ENCODE measurements around the gene PRR16. TPM values are rescaled to one million over a fixed set of nuclear protein-coding genes. Genes with fewer than 3 reads are reported as not detected.

PRR16 gene
- total RNA-seq, 1 donor from 2014 or later = 0.23 TPM

DNA sequence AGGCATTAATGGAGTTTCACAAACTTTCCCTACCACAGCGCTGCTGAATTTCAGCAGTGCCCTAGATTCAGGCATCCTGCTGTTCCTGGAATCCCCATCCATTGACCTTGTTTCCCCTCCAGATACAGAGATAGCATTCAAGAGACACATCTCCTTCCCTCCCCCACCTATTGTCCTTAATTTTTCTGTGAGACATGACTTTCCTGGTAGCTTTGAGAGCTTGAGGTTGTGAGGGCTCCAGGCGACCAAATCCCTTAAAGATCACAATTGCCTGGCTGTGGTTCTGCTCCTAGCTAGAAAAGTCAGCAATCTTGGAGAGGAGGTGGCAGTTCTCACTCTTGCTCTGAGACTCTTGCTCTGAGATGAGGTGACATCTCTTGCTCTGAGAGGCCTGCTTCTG lies 48.0 kb downstream of the PRR16 start:
- H3K4me3 ChIP-seq (ENCODE audit: low read depth, low read length) = no peak overlapping the region
- no peak for TF ChIP-seq CTCF (conservative IDR thresholded peaks at IDR 0.05; ENCODE audit: low read depth, low read length)
- no peak for DNase-seq (ENCODE audit: low read depth)

- no peak overlapping the region for H3K4me3 ChIP-seq (ENCODE audit: low read depth, low read length)
- DNase-seq (ENCODE audit: low read depth) = no peak
- TF ChIP-seq CTCF (conservative IDR thresholded peaks at IDR 0.05; ENCODE audit: low read depth, low read length) = no peak
These were observed 48.9 kb downstream of the PRR16 start for GRCh38 chr5:120512791-120513650.

DNA sequence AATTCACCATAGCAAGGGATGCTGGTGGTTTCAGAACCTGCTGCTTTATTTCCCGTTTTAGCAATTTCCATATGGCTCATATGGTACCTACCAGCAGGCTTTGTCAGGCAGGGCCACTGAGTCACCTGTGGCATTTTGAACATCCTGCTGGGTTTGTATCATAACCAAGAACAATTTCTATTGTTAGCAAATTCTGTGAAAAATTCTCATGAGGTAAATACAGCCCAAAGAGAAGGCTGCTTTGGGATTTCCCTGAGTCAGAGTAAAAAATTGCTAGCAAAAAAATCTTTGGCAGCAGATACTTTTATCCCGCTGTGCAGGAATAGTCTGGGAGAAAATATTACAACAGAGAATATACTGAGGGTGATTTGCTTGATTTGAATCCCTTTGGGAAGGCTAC lies 52.7 kb downstream of the PRR16 start:
- no peak overlapping the region for H3K4me3 ChIP-seq (ENCODE audit: low read depth, low read length)
- TF ChIP-seq CTCF (conservative IDR thresholded peaks at IDR 0.05; ENCODE audit: low read depth, low read length) = no peak
- no peak for DNase-seq (ENCODE audit: low read depth)

- TF ChIP-seq CTCF (conservative IDR thresholded peaks at IDR 0.05; ENCODE audit: low read depth, low read length) = no peak
- DNase-seq (ENCODE audit: low read depth) = no peak
- H3K4me3 ChIP-seq (ENCODE audit: low read depth, low read length) = no peak overlapping the region
These were observed 53.6 kb downstream of the PRR16 start for GRCh38 chr5:120517607-120518252.

GRCh38 chr5:120518581-120518980 lies 54.5 kb downstream of the PRR16 start:
- H3K4me3 ChIP-seq (ENCODE audit: low read depth, low read length) = no peak overlapping the region
- TF ChIP-seq CTCF (conservative IDR thresholded peaks at IDR 0.05; ENCODE audit: low read depth, low read length) = no peak
- no peak for DNase-seq (ENCODE audit: low read depth)

DNA sequence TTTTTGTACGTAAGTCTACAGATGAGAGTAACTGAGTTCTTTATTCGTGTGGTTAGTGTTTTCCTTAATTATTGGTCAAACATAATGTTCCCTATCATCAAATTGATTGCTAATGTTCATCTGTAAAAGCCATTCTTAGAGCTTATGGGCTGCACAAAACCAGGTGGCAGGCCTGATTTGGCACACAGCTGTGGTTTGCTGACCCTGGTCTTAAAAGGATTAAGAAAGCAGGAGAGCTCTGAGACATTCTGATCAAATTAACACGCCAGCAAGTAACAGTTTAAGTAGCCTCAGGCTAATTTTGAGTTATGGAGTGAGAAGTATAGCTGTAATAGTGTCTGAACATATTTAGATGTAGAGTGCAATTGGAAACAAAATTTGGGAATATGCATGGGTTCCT lies 63.2 kb downstream of the PRR16 start:
- TF ChIP-seq CTCF (conservative IDR thresholded peaks at IDR 0.05; ENCODE audit: low read depth, low read length) = no peak
- no peak overlapping the region for H3K4me3 ChIP-seq (ENCODE audit: low read depth, low read length)
- DNase-seq (ENCODE audit: low read depth) = no peak
